Upper lobe of left lung (tissue), 4 donors: ENCODE results near the gene PTPRK.

ENCODE experiments used
- CTCF ChIP-seq, 6 experiments: fragments of 450-650 bp in 4 of 6; fragments of 200-600 bp in 2 of 6; sonication (generic) in 2 of 6; IDR thresholded peaks; one replicate each; pipeline ENCODE4 v1.5.1; 2016 to 2019; ENCODE audit warnings: antibody characterized with exemption in 6 of 6
- POLR2AphosphoS5 ChIP-seq, 2 donors: sonication (generic); formaldehyde crosslinking; IDR thresholded peaks; one replicate each; pipeline ENCODE4 v1.5.1; 2017; ENCODE audit warnings: antibody characterized with exemption in 2 of 2

- TF ChIP-seq CTCF (IDR thresholded peaks at IDR 0.05) (no peak), POLR2AphosphoS5 (IDR thresholded peaks at IDR 0.05) (no peak)
These were observed 568.2 kb downstream of the PTPRK start for GRCh38 chr6:127952176-127952575.
